SU-DHL-6 (cell line): ENCODE data around the gene RNF141.

ENCODE experiments used
- EZH2phosphoT487 ChIP-seq: fragments of 200-600 bp; sonication (generic), shearing (Covaris generic); conservative IDR thresholded peaks from 2 replicates; pipeline ENCODE4 v1.6.1; 2018; ENCODE audit warnings: mild to moderate bottlenecking, antibody characterized with exemption, low read length, moderate library complexity, mixed read lengths
- TF ChIP-seq, protein P1 (sequence below): fragments of 200-600 bp; sonication (generic); IDR thresholded peaks from one replicate; pipeline ENCODE4 v1.5.1; 2017; ENCODE audit warnings: antibody characterized with exemption, mild to moderate bottlenecking, low read length, moderate library complexity; ENCODE audit not compliant: insufficient read depth, poor library complexity, severe bottlenecking

DNA sequence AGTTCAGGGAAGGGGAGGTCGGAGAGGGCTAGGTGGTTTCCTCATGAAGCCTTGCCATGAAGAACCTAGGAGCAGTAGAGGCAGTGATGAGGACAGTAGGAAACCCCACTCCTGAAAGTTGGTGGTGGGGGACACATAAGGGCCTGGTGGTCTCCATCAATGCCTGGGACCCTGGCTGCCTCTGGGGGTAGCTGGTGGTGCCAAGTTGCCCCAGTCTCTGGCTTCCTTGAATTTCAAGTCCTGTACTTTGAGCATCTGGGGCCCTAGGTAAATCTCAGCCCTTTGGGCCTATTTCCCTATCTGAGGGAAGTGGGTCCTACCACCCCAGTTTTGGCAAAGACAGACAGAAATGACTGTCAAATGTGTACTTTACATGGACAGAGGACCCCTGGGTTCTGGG, 57.8 kb downstream of the RNF141 start:
- TF ChIP-seq, protein P1, sequence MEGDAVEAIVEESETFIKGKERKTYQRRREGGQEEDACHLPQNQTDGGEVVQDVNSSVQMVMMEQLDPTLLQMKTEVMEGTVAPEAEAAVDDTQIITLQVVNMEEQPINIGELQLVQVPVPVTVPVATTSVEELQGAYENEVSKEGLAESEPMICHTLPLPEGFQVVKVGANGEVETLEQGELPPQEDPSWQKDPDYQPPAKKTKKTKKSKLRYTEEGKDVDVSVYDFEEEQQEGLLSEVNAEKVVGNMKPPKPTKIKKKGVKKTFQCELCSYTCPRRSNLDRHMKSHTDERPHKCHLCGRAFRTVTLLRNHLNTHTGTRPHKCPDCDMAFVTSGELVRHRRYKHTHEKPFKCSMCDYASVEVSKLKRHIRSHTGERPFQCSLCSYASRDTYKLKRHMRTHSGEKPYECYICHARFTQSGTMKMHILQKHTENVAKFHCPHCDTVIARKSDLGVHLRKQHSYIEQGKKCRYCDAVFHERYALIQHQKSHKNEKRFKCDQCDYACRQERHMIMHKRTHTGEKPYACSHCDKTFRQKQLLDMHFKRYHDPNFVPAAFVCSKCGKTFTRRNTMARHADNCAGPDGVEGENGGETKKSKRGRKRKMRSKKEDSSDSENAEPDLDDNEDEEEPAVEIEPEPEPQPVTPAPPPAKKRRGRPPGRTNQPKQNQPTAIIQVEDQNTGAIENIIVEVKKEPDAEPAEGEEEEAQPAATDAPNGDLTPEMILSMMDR: no peak
- TF ChIP-seq EZH2phosphoT487: no peak
